Hematopoietic multipotent progenitor cell treated with erythropoietin and hydrocortisone succinate and interleukin-3 and kit ligand, for 15 days (in vitro differentiated cells): ENCODE data around the gene ARHGEF7.
"Not testable (repeated sequence)": the region's sequence is repeated elsewhere in the genome, so short reads cannot be mapped to it uniquely, and the experiment has no call there.

Source experiments
- DNase-seq: peaks from one replicate; pipeline ENCODE4 v3.0.0-alpha.2; 2015; ENCODE audit warnings: low spot score

ARHGEF7 gene

GRCh38 chr13:111171629-111172028 lies 56.5 kb downstream of the ARHGEF7 start:
- DNase-seq: no peak

GRCh38 chr13:111174377-111175114 lies 59.4 kb downstream of the ARHGEF7 start:
- DNase-seq: no peak

- DNase-seq: no peak
These were observed 60.3 kb downstream of the ARHGEF7 start for GRCh38 chr13:111175372-111175771.

- peak; percentile 15 for DNase-seq
These were observed 60.8 kb downstream of the ARHGEF7 start for GRCh38 chr13:111175935-111176334.

- no peak for DNase-seq
These were observed 61.3 kb downstream of the ARHGEF7 start for GRCh38 chr13:111176421-111176820.

GRCh38 chr13:111177081-111177711 lies 62.1 kb downstream of the ARHGEF7 start:
- no peak for DNase-seq

GRCh38 chr13:111177921-111178320 lies 62.8 kb downstream of the ARHGEF7 start:
- DNase-seq: no peak

- DNase-seq: no peak
These were observed 63.3 kb downstream of the ARHGEF7 start for GRCh38 chr13:111178402-111178801.

- DNase-seq: no peak
These were observed 65.0 kb downstream of the ARHGEF7 start for GRCh38 chr13:111179908-111180760.

- DNase-seq: no peak
These were observed 66.9 kb downstream of the ARHGEF7 start for GRCh38 chr13:111181977-111182376.

- no peak for DNase-seq
These were observed 68.1 kb downstream of the ARHGEF7 start for GRCh38 chr13:111183087-111183645.

- no peak for DNase-seq
These were observed 68.8 kb downstream of the ARHGEF7 start for GRCh38 chr13:111183959-111184358.

- no peak for DNase-seq
These were observed 69.6 kb downstream of the ARHGEF7 start for GRCh38 chr13:111184458-111185401.

GRCh38 chr13:111186305-111186935 lies 71.3 kb downstream of the ARHGEF7 start:
- DNase-seq: no peak

GRCh38 chr13:111187960-111188541 lies 72.9 kb downstream of the ARHGEF7 start:
- DNase-seq: no peak

- DNase-seq: not testable (repeated sequence)
These were observed 74.0 kb downstream of the ARHGEF7 start for GRCh38 chr13:111189064-111189505.

- DNase-seq: not testable (repeated sequence)
These were observed 74.4 kb downstream of the ARHGEF7 start for GRCh38 chr13:111189516-111189915.

GRCh38 chr13:111193223-111193622 lies 78.1 kb downstream of the ARHGEF7 start:
- not testable (repeated sequence) for DNase-seq

GRCh38 chr13:111194651-111195050 lies 79.5 kb downstream of the ARHGEF7 start:
- DNase-seq: not testable (repeated sequence)

- not testable (repeated sequence) for DNase-seq
These were observed 83.7 kb downstream of the ARHGEF7 start for GRCh38 chr13:111198732-111199378.
